SK-N-MC (cell line): ENCODE results near the gene TYR.
"Not testable (repeated sequence)": the region's sequence is repeated elsewhere in the genome, so short reads cannot be mapped to it uniquely, and the experiment has no call there.

ENCODE experiments used
- EZH2 ChIP-seq: fragments of 200-600 bp; sonication (generic); IDR thresholded peaks from one replicate; pipeline ENCODE4 v1.6.1; 2017; ENCODE audit warnings: antibody characterized with exemption
- FOXP2 ChIP-seq: optimal IDR thresholded peaks from 2 replicates; pipeline ENCODE3; 2011; ENCODE audit warnings: mild to moderate bottlenecking, moderate library complexity; ENCODE audit not compliant: insufficient read depth; ENCODE audit errors: extremely low read length, control extremely low read depth
- POLR2AphosphoS5 ChIP-seq: IDR thresholded peaks from 2 replicates; pipeline ENCODE4 v1.6.1; 2012; ENCODE audit warnings: mild to moderate bottlenecking, low read depth, low read length, borderline replicate concordance

GRCh38 chr11:89272540-89273088, 94.9 kb downstream of the TYR start:
- TF ChIP-seq EZH2, POLR2AphosphoS5, FOXP2: not testable (repeated sequence)
